ENCODE data around the gene ESF1. TPM values are rescaled to one million over a fixed set of nuclear protein-coding genes. Genes with fewer than 3 reads are reported as not detected.

ESF1 gene
- total RNA-seq, 4 donors from 2014 or later = 4.7 to 21.9 (median 11.2) TPM

GRCh38 chr20:13677241-13677640, 107.5 kb downstream of the ESF1 start:
- 72 to 84% methylated on average over 4 of the region's 4 CpGs for WGBS, 2 donors
- no peak overlapping the region for H3K27ac ChIP-seq
- intact Hi-C loops (cut with DNase I) = no loop called here

GRCh38 chr20:13676682-13677081, 108.0 kb downstream of the ESF1 start:
- WGBS, 2 donors = no CpG with 5 or more reads among the region's 3 CpGs
- no peak overlapping the region for H3K27ac ChIP-seq
- intact Hi-C loops (cut with DNase I) = no loop called here
- no peaks in the 10 kb centered on the region for H3K27me3 ChIP-seq
- H3K9me3 ChIP-seq = no peaks in the 10 kb centered on the region
- no peak for DNase-seq
- no peaks in the 10 kb centered on the region for H3K36me3 ChIP-seq
- no peak overlapping the region for H3K4me3 ChIP-seq
- peaks cover 0 to 7% (median 6%) of the 10 kb centered on the region in 3 donors for H3K4me1 ChIP-seq
- no peak for TF ChIP-seq CTCF (IDR thresholded peaks at IDR 0.05)
- TF ChIP-seq POLR2A (IDR thresholded peaks at IDR 0.05) = no peak

More at GRCh38 chr20:13677241-13677640, 107.5 kb downstream of the ESF1 start:
- TF ChIP-seq POLR2A (IDR thresholded peaks at IDR 0.05) = no peak
- no peak for TF ChIP-seq CTCF (IDR thresholded peaks at IDR 0.05)
- H3K4me1 ChIP-seq = peaks cover 0 to 1% (median 1%) of the 10 kb centered on the region in 3 donors
- no peak overlapping the region for H3K4me3 ChIP-seq
- DNase-seq = no peak
- no peaks in the 10 kb centered on the region for H3K36me3 ChIP-seq
- no peaks in the 10 kb centered on the region for H3K27me3 ChIP-seq
- H3K9me3 ChIP-seq = no peaks in the 10 kb centered on the region

GRCh38 chr20:13672690-13673089, 112.0 kb downstream of the ESF1 start:
- intact Hi-C loops (cut with DNase I) = no loop called here
- Histone ChIP-seq H3K27me3 (no peaks in the 10 kb centered on the region), H3K4me1 (peaks cover 0 to 11% (median 6%) of the 10 kb centered on the region in 3 donors), H3K4me3 (no peak overlapping the region), H3K36me3 (no peaks in the 10 kb centered on the region), H3K27ac (peak overlapping the region in 1 of 4 donors; percentile 49), H3K9me3 (no peaks in the 10 kb centered on the region)
- TF ChIP-seq CTCF (IDR thresholded peaks at IDR 0.05) (no peak), POLR2A (IDR thresholded peaks at IDR 0.05) (no peak)
- 63 to 73% methylated on average over 3 of the region's 3 CpGs for WGBS, 2 donors
- DNase-seq = no peak

GRCh38 chr20:13671916-13672378, 112.8 kb downstream of the ESF1 start:
- no peak for TF ChIP-seq POLR2A (IDR thresholded peaks at IDR 0.05)
- no peak for TF ChIP-seq CTCF (IDR thresholded peaks at IDR 0.05)
- Histone ChIP-seq H3K4me1 (peaks cover 0 to 11% (median 6%) of the 10 kb centered on the region in 3 donors), H3K4me3 (no peak overlapping the region), H3K36me3 (no peaks in the 10 kb centered on the region), H3K27ac (no peak overlapping the region), H3K9me3 (no peaks in the 10 kb centered on the region), H3K27me3 (no peaks in the 10 kb centered on the region)
- WGBS, 2 donors = 12 to 17% methylated on average over 1 of the region's 1 CpG
- intact Hi-C loops (cut with DNase I) = no loop called here
- DNase-seq = no peak

GRCh38 chr20:13671512-13671911, 113.2 kb downstream of the ESF1 start:
- Histone ChIP-seq H3K9me3 (no peaks in the 10 kb centered on the region), H3K36me3 (no peaks in the 10 kb centered on the region), H3K27me3 (no peaks in the 10 kb centered on the region), H3K4me3 (no peak overlapping the region), H3K4me1 (peaks cover 0 to 11% (median 6%) of the 10 kb centered on the region in 3 donors), H3K27ac (no peak overlapping the region)
- intact Hi-C loops (cut with DNase I) = no loop called here
- no peak for DNase-seq
- no peak for TF ChIP-seq POLR2A (IDR thresholded peaks at IDR 0.05)
- no peak for TF ChIP-seq CTCF (IDR thresholded peaks at IDR 0.05)
- WGBS, 2 donors = 28 to 46% methylated on average over 2 of the region's 2 CpGs

Measured in esophagus squamous epithelium (tissue), 5 donors.